ENCODE results near the gene KLHL13.
"Not testable (repeated sequence)": the region's sequence is repeated elsewhere in the genome, so short reads cannot be mapped to it uniquely, and the experiment has no call there.

KLHL13 gene

GRCh38 chrX:118129681-118130080, 13.1 kb upstream of the KLHL13 start:
- H4K20me1 ChIP-seq (ENCODE audit: control insufficient read depth, insufficient read depth, low read depth, low read length), result no peaks in the 10 kb centered on the region
- H3K36me3 ChIP-seq (ENCODE audit: control insufficient read depth, low read length), result no peaks in the 10 kb centered on the region
- H3K4me3 ChIP-seq (ENCODE audit: low read length), result no peak overlapping the region
- no peak overlapping the region for H3K27ac ChIP-seq (ENCODE audit: low read depth, low read length)
- no peaks in the 10 kb centered on the region for H3K9me2 ChIP-seq (replicated peaks; ENCODE audit: control insufficient read depth, low read length)
- H3K27me3 ChIP-seq (ENCODE audit: control insufficient read depth, low read length), result no peaks in the 10 kb centered on the region
- H3K9me3 ChIP-seq (ENCODE audit: control insufficient read depth, insufficient read depth, low read length), result no peaks in the 10 kb centered on the region
- H3K4me2 ChIP-seq (ENCODE audit: low read length), result no peak overlapping the region
- no peaks in the 10 kb centered on the region for H3K4me1 ChIP-seq (ENCODE audit: control insufficient read depth, low read length)
- no peaks in the 10 kb centered on the region for H3F3A ChIP-seq (ENCODE audit: control insufficient read depth, insufficient read depth)
- TF ChIP-seq EZH2phosphoT487 (IDR thresholded peaks at IDR 0.05; ENCODE audit: borderline replicate concordance, low read length) (no peak), CTCF (IDR thresholded peaks at IDR 0.05; ENCODE audit: low read depth, low read length, poor library complexity, severe bottlenecking) (no peak)
- H3K79me2 ChIP-seq (ENCODE audit: control insufficient read depth, low read length), result no peaks in the 10 kb centered on the region

GRCh38 chrX:118128724-118129123, 12.1 kb upstream of the KLHL13 start:
- Histone ChIP-seq H3K9me3 (ENCODE audit: control insufficient read depth, insufficient read depth, low read length) (no peaks in the 10 kb centered on the region), H3K27ac (ENCODE audit: low read depth, low read length) (no peak overlapping the region), H4K20me1 (ENCODE audit: control insufficient read depth, insufficient read depth, low read depth, low read length) (no peaks in the 10 kb centered on the region), H3F3A (ENCODE audit: control insufficient read depth, insufficient read depth) (no peaks in the 10 kb centered on the region), H3K36me3 (ENCODE audit: control insufficient read depth, low read length) (no peaks in the 10 kb centered on the region), H3K4me1 (ENCODE audit: control insufficient read depth, low read length) (no peaks in the 10 kb centered on the region), H3K9me2 (replicated peaks; ENCODE audit: control insufficient read depth, low read length) (no peaks in the 10 kb centered on the region), H3K4me2 (ENCODE audit: low read length) (no peak overlapping the region), H3K4me3 (ENCODE audit: low read length) (no peak overlapping the region), H3K27me3 (ENCODE audit: control insufficient read depth, low read length) (no peaks in the 10 kb centered on the region), H3K79me2 (ENCODE audit: control insufficient read depth, low read length) (no peaks in the 10 kb centered on the region)
- no peak for TF ChIP-seq EZH2phosphoT487 (IDR thresholded peaks at IDR 0.05; ENCODE audit: borderline replicate concordance, low read length)
- TF ChIP-seq CTCF (IDR thresholded peaks at IDR 0.05; ENCODE audit: low read depth, low read length, poor library complexity, severe bottlenecking), result no peak

- no peak for TF ChIP-seq EZH2phosphoT487 (IDR thresholded peaks at IDR 0.05; ENCODE audit: borderline replicate concordance, low read length)
- TF ChIP-seq CTCF (IDR thresholded peaks at IDR 0.05; ENCODE audit: low read depth, low read length, poor library complexity, severe bottlenecking), result no peak
- no peaks in the 10 kb centered on the region for H3K36me3 ChIP-seq (ENCODE audit: control insufficient read depth, low read length)
- no peaks in the 10 kb centered on the region for H3K27me3 ChIP-seq (ENCODE audit: control insufficient read depth, low read length)
- no peak overlapping the region for H3K4me2 ChIP-seq (ENCODE audit: low read length)
- H3K9me2 ChIP-seq (replicated peaks; ENCODE audit: control insufficient read depth, low read length), result no peaks in the 10 kb centered on the region
- no peaks in the 10 kb centered on the region for H3F3A ChIP-seq (ENCODE audit: control insufficient read depth, insufficient read depth)
- no peak overlapping the region for H3K27ac ChIP-seq (ENCODE audit: low read depth, low read length)
- H3K9me3 ChIP-seq (ENCODE audit: control insufficient read depth, insufficient read depth, low read length), result no peaks in the 10 kb centered on the region
- no peaks in the 10 kb centered on the region for H3K79me2 ChIP-seq (ENCODE audit: control insufficient read depth, low read length)
- H3K4me3 ChIP-seq (ENCODE audit: low read length), result no peak overlapping the region
- H3K4me1 ChIP-seq (ENCODE audit: control insufficient read depth, low read length), result no peaks in the 10 kb centered on the region
- H4K20me1 ChIP-seq (ENCODE audit: control insufficient read depth, insufficient read depth, low read depth, low read length), result no peaks in the 10 kb centered on the region
Observed at GRCh38 chrX:118126286-118126685, 9.7 kb upstream of the KLHL13 start.

GRCh38 chrX:118124243-118124642, 7.6 kb upstream of the KLHL13 start:
- H3K27ac ChIP-seq (ENCODE audit: low read depth, low read length); H3K4me3 ChIP-seq (ENCODE audit: low read length); H3K9me3 ChIP-seq (ENCODE audit: control insufficient read depth, insufficient read depth, low read length); H3K27me3 ChIP-seq (ENCODE audit: control insufficient read depth, low read length); H4K20me1 ChIP-seq (ENCODE audit: control insufficient read depth, insufficient read depth, low read depth, low read length); H3K4me1 ChIP-seq (ENCODE audit: control insufficient read depth, low read length); H3K79me2 ChIP-seq (ENCODE audit: control insufficient read depth, low read length); H3K36me3 ChIP-seq (ENCODE audit: control insufficient read depth, low read length); H3K4me2 ChIP-seq (ENCODE audit: low read length); H3F3A ChIP-seq (ENCODE audit: control insufficient read depth, insufficient read depth); H3K9me2 ChIP-seq (replicated peaks; ENCODE audit: control insufficient read depth, low read length): not testable (repeated sequence)

All from DOHH2 (cell line).